A549 (cell line): ENCODE measurements around the gene MRPL46.
A peak's percentile ranks its signal among the peaks of the same experiment; 100 is the strongest.

ENCODE experiments used
- CEBPB ChIP-seq, 2 experiments: fragments of >200 bp in 1 of 2; sonication (Bioruptor Twin) in 1 of 2; formaldehyde crosslinking in 1 of 2; IDR thresholded peaks; 2 replicates each; pipeline ENCODE4 v1.6.1; 2012 to 2016
- CTCF ChIP-seq: fragments of >200 bp; sonication (Bioruptor Twin); formaldehyde crosslinking; IDR thresholded peaks from 3 replicates; pipeline ENCODE4 v1.5.1; 2016

GRCh38 chr15:88450125-88450798, 16.9 kb downstream of the MRPL46 start:
- no peak for TF ChIP-seq CEBPB (IDR thresholded peaks at IDR 0.05)
- TF ChIP-seq CTCF: peak; percentile 93
